GM12872 (cell line): ENCODE measurements around the gene RAB17.

Source experiments
- TF ChIP-seq, protein P1 (sequence below): IDR thresholded peaks from 3 replicates; pipeline ENCODE4 v1.5.1; 2011; ENCODE audit warnings: low read depth, mild to moderate bottlenecking, low read length, moderate library complexity; ENCODE audit not compliant: insufficient read depth

Gene RAB17

DNA sequence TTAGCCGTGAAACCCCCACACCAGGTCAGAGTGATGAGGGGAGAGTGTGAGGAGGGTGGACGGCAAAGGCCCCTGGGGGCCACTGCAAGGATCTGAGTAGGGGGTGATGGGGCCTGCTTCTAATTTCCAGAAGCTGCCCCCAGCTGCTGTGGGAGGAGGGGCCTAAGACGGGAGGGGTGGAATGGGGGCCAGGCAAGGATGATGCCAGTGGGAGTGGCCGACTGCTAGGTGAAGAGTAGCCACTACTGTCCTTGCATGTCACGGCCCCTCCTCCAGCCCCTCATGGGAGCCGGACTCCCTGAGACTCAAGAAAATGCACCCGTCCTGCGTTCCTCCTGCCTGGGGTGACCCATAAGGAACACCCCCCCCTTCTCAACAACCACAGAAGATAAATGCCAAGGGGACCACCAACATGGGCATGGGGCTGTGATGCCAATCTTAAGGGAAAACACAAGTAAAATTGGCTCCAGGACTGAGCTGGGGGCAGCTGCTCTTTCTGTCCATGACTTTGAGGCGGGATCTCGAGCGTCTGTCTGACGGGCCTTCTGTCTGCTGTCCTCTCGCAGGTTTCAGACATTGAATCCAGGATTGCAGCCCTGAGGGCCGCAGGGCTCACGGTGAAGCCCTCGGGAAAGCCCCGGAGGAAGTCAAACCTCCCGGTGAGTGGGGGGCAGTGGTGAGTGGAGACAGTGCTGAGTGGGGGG is 48.4 kb downstream of the RAB17 start:
- TF ChIP-seq, protein P1, sequence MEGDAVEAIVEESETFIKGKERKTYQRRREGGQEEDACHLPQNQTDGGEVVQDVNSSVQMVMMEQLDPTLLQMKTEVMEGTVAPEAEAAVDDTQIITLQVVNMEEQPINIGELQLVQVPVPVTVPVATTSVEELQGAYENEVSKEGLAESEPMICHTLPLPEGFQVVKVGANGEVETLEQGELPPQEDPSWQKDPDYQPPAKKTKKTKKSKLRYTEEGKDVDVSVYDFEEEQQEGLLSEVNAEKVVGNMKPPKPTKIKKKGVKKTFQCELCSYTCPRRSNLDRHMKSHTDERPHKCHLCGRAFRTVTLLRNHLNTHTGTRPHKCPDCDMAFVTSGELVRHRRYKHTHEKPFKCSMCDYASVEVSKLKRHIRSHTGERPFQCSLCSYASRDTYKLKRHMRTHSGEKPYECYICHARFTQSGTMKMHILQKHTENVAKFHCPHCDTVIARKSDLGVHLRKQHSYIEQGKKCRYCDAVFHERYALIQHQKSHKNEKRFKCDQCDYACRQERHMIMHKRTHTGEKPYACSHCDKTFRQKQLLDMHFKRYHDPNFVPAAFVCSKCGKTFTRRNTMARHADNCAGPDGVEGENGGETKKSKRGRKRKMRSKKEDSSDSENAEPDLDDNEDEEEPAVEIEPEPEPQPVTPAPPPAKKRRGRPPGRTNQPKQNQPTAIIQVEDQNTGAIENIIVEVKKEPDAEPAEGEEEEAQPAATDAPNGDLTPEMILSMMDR = no peak

DNA sequence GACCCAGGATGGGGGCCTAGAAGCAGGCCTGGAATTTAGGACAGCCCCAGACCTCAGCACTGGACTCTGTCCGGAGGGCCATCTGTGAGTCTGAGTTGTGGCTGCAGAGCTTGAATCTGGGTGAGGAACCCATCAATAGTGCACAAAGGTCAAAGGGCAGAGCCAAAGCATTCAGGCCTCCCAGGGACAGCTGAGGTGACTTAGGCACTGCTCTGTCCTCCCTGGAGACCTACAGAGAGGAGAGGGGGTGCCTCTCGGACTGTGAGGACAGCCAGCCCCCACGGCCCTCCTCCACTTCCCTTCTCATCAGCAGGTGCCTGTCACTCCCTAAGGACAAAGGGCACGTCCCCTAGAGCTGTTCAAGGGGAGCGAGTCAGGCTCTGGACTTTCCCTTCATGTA is 49.3 kb downstream of the RAB17 start:
- TF ChIP-seq, protein P1 = no peak

DNA sequence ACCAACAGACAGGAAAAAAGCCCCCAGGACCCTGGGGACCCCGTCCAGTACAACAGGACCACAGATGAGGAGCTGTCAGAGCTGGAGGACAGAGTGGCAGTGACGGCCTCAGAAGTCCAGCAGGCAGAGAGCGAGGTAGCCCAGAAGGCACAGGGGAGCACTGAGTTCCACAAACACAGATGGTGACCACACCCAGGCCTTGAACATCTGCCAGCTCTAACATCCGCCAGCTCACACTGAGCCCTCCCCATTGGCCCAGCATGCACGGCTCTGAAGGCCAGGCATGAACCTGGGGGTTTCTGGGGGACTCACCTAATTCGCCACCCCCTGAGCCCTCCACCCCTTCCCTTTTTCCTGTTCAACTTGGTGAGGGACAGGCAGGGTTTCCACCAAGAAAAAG is 49.7 kb downstream of the RAB17 start:
- TF ChIP-seq, protein P1 = no peak

DNA sequence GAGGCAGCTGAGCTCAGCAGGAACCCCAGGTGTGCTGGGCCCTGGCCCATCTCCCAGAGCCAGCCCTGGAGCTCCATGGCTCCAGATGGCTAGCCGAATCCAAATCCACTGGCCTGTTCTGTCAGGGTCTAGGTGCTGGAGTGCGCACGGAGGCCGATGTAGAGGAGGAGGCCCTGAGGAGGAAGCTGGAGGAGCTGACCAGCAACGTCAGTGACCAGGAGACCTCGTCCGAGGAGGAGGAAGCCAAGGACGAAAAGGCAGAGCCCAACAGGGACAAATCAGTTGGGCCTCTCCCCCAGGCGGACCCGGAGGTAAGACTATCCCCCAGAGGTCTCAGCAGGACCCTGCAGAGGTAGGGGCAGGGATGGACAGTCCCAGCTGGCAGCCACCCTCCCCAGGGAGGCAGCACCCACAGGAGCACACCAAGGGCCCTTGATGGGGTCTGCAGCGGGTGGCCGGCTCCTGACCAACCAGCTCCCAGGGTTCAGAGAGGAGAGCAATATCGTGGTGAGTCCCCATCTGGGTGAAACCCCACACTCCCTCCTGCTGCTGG is 50.2 kb downstream of the RAB17 start:
- TF ChIP-seq, protein P1 = no peak

DNA sequence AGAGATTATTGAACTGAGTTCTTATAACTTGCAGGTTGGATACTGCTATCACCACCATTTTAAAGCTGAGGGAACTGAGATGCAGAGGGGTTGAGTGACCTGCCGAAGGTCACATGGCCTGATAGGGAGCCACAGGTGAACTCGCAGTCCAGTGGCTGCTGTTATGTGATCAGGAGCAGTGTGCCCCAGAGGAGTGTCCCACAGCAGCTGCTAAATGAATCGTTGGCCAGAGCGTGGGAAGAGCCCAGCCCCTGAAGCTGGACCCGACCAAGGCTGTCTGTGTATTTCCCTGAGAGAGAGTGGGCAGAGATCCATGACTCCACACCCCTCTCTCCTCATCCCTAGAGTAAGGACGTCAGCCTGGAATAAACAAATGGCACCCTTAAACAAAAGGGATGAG is 50.9 kb downstream of the RAB17 start:
- TF ChIP-seq, protein P1 = no peak

DNA sequence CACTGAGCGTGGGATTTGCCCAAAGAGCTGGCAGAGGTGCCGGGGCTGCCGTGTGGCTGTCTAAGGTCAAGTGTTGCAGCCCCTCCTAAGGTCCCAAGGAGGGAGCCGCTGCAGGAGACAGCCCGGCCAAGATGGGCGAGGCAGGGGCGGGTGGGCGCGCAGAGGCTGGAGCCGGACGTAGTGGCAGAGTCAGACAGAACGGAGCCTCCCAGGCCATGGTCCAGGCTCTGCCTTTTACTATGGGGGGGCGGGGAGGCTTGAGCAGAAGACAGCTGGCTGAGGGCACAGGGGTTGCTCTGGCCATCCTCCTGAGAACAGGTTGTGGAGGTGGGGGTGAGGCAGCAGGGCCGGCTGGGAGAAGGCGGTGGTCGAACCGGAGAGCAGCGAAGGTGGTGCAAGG is 51.6 kb downstream of the RAB17 start:
- TF ChIP-seq, protein P1 = no peak

DNA sequence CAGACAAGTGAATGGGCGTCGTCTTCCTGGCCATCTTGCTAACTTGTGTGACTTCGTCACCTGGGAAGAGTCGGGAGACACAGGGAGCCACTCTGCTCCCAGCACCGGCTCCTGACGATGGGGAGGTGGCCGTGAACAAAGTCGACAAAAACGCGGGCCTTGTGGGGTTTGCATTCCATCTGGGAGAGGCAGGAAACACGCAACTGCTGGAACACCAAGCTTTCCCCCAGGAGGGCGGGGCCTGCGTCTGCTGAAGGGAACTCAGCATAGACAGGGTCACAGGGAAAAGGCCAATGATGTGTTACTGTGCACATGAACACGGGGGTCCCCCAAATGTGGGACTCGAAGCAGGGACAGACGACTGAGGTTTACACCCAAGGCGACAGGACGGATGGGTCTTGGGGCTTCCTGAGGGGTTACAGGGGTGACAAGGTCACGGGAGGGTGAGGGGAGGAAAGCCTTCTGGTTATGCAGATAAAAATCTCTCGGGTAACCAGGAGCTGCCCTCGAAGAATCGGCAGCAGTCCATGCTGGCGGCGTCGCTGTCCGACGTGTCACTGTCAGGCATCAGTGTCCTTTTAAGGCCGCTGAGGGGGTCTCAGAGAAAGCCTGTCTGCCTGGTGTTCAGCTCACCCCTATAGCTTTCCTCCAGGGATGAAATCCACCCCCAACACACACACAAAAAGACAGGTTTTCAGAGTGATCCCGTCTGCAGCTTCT is 52.4 kb downstream of the RAB17 start:
- TF ChIP-seq, protein P1 = no peak
